Neural cell (in vitro differentiated cells): ENCODE data around the gene STX5.

Experiments
- EP300 ChIP-seq: fragments of 450-650 bp; conservative IDR thresholded peaks from 2 replicates; pipeline ENCODE4 v1.6.1; 2014; ENCODE audit warnings: antibody characterized with exemption, mild to moderate bottlenecking, moderate library complexity; ENCODE audit not compliant: poor library complexity, severe bottlenecking
- EZH2 ChIP-seq: fragments of 200-600, 300-800 bp; shearing (Covaris generic), sonication (generic); IDR thresholded peaks from 2 replicates; pipeline ENCODE4 v1.6.1; 2014; ENCODE audit warnings: antibody characterized with exemption, low read length, borderline replicate concordance, mild to moderate bottlenecking; ENCODE audit not compliant: insufficient read depth, poor library complexity, severe bottlenecking
- MXI1 ChIP-seq: fragments of 450-650 bp; conservative IDR thresholded peaks from 2 replicates; pipeline ENCODE4 v1.6.1; 2014; ENCODE audit warnings: antibody characterized with exemption, mild to moderate bottlenecking; ENCODE audit not compliant: poor library complexity, severe bottlenecking
- POLR2AphosphoS5 ChIP-seq: IDR thresholded peaks from 2 replicates; pipeline ENCODE4 v1.6.1; 2012
- RAD21 ChIP-seq: fragments of 450-650 bp; conservative IDR thresholded peaks from 2 replicates; pipeline ENCODE4 v1.6.1; 2014; ENCODE audit warnings: antibody characterized with exemption, mild to moderate bottlenecking, moderate library complexity
- REST ChIP-seq: IDR thresholded peaks from 2 replicates; pipeline ENCODE4 v1.6.1; 2012; ENCODE audit warnings: borderline replicate concordance
- SMC3 ChIP-seq: fragments of 450-650 bp; conservative IDR thresholded peaks from 2 replicates; pipeline ENCODE4 v1.6.1; 2014; ENCODE audit warnings: antibody characterized with exemption, mild to moderate bottlenecking, moderate library complexity; ENCODE audit not compliant: poor library complexity
- TAF1 ChIP-seq: IDR thresholded peaks from 2 replicates; pipeline ENCODE4 v1.6.1; 2012; ENCODE audit warnings: low read depth
- TF ChIP-seq, protein P1 (sequence below): fragments of 450-650 bp; IDR thresholded peaks from 2 replicates; pipeline ENCODE4 v1.5.1; 2014; ENCODE audit warnings: antibody characterized with exemption, mild to moderate bottlenecking, moderate library complexity; ENCODE audit not compliant: poor library complexity, severe bottlenecking

GRCh38 chr11:62832336-62833234, 734 bp upstream of the STX5 start, which contains the start of gene TEX54:
- TF ChIP-seq, protein P1, sequence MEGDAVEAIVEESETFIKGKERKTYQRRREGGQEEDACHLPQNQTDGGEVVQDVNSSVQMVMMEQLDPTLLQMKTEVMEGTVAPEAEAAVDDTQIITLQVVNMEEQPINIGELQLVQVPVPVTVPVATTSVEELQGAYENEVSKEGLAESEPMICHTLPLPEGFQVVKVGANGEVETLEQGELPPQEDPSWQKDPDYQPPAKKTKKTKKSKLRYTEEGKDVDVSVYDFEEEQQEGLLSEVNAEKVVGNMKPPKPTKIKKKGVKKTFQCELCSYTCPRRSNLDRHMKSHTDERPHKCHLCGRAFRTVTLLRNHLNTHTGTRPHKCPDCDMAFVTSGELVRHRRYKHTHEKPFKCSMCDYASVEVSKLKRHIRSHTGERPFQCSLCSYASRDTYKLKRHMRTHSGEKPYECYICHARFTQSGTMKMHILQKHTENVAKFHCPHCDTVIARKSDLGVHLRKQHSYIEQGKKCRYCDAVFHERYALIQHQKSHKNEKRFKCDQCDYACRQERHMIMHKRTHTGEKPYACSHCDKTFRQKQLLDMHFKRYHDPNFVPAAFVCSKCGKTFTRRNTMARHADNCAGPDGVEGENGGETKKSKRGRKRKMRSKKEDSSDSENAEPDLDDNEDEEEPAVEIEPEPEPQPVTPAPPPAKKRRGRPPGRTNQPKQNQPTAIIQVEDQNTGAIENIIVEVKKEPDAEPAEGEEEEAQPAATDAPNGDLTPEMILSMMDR: no peak
- TF ChIP-seq POLR2AphosphoS5 (no peak), RAD21 (peak; percentile 31), EP300 (no peak), EZH2 (no peak), TAF1 (no peak), MXI1 (peak; percentile 72), REST (no peak), SMC3 (no peak)
